K562 (cell line): ENCODE results near the gene PRKD2. TPM values are rescaled to one million over a fixed set of nuclear protein-coding genes. Genes with fewer than 3 reads are reported as not detected.

Source experiments
- CLOCK ChIP-seq: fragments of 250-450 bp; sonication (Bioruptor Pico); IDR thresholded peaks from 2 replicates; pipeline ENCODE4 v1.4.0; 2020; ENCODE audit warnings: mild to moderate bottlenecking, moderate library complexity, borderline replicate concordance
- DACH1 ChIP-seq: fragments of 450-650 bp; IDR thresholded peaks from 2 replicates; pipeline ENCODE4 v1.6.1; 2018; ENCODE audit not compliant: partially characterized antibody
- FOSL1 ChIP-seq: fragments of 200-800 bp; sonication (Bioruptor generic); conservative IDR thresholded peaks from 2 replicates; pipeline ENCODE4 v1.6.1; 2016; ENCODE audit warnings: missing genetic modification characterization, missing compliant biosample characterization
- HCFC1 ChIP-seq: IDR thresholded peaks from 2 replicates; pipeline ENCODE4 v1.6.1; 2012; ENCODE audit warnings: low read depth, low read length, improper control_type of control experiment
- MAFF ChIP-seq: IDR thresholded peaks from 2 replicates; pipeline ENCODE4 v1.6.1; 2012; ENCODE audit warnings: low read length, improper control_type of control experiment
- MBD1 ChIP-seq: fragments of 250-450 bp; sonication (Bioruptor Pico); IDR thresholded peaks from 2 replicates; pipeline ENCODE4 v1.8.0; 2022; ENCODE audit warnings: inconsistent platforms
- RBBP5 ChIP-seq: fragments of 200-600 bp; sonication (generic); IDR thresholded peaks from 2 replicates; pipeline ENCODE4 v1.6.1; 2012; ENCODE audit warnings: borderline replicate concordance, mild to moderate bottlenecking, low read length, control low read depth, inconsistent platforms; ENCODE audit not compliant: insufficient read depth, poor library complexity, severe bottlenecking
- SIN3B ChIP-seq: fragments of 450-650 bp; IDR thresholded peaks from 2 replicates; pipeline ENCODE4 v1.6.1; 2017; ENCODE audit warnings: low read depth, mild to moderate bottlenecking, moderate library complexity
- SMAD3 ChIP-seq: fragments of 450-650 bp; formaldehyde crosslinking; conservative IDR thresholded peaks from 2 replicates; pipeline ENCODE4 v1.4.0; 2020; ENCODE audit warnings: mild to moderate bottlenecking
- SMAD4 ChIP-seq: fragments of 250-450 bp; sonication (Bioruptor Pico); conservative IDR thresholded peaks from 2 replicates; pipeline ENCODE4 v1.8.0; 2021; ENCODE audit warnings: inconsistent platforms, mild to moderate bottlenecking, moderate library complexity
- SOX6 ChIP-seq: fragments of 450-650 bp; IDR thresholded peaks from 2 replicates; pipeline ENCODE4 v1.6.1; 2014; ENCODE audit warnings: mild to moderate bottlenecking
- TCF3 ChIP-seq: sonication (generic); formaldehyde crosslinking; IDR thresholded peaks from 2 replicates; pipeline ENCODE4 v1.4.0; 2020; ENCODE audit warnings: mild to moderate bottlenecking, missing genetic modification reagents
- YY1 ChIP-seq, 3 experiments: IDR thresholded peaks; 2 replicates each; pipeline ENCODE4 v1.6.1; 2011; ENCODE audit warnings: low read length in 2 of 3, mild to moderate bottlenecking in 2 of 3, moderate library complexity in 2 of 3, borderline replicate concordance in 1 of 3, control low read depth in 1 of 3, low read depth in 1 of 3; ENCODE audit not compliant: insufficient read depth in 3 of 3, insufficient replicate concordance in 2 of 3, control insufficient read depth in 1 of 3, insufficient read length in 1 of 3; ENCODE audit errors: extremely low read depth in 1 of 3
- ZBTB26 ChIP-seq: fragments of 450-650 bp; formaldehyde crosslinking; IDR thresholded peaks from 2 replicates; pipeline ENCODE4 v1.4.0; 2022; ENCODE audit warnings: missing genetic modification characterization
- ZBTB5 ChIP-seq: fragments of 450-650 bp; IDR thresholded peaks from 2 replicates; pipeline ENCODE4 v1.6.1; 2017; ENCODE audit warnings: antibody characterized with exemption
- ZNF655 ChIP-seq: fragments of 250-450 bp; sonication (Bioruptor Pico); IDR thresholded peaks from 2 replicates; pipeline ENCODE4 v1.5.0; 2021
- ZNF766 ChIP-seq: fragments of 200-800 bp; sonication (Bioruptor generic); conservative IDR thresholded peaks from 2 replicates; pipeline ENCODE4 v1.6.1; 2016; ENCODE audit warnings: missing genetic modification characterization, missing compliant biosample characterization
- polyA plus RNA-seq, 8 experiments: library from polyadenylated mRNA; depleted of rRNA in 4 of 8; stranded (reverse) in 5 of 8; unstranded in 3 of 8; fragments of >200 nt; fragmentation: Nextera tagmentation in 2 of 8; fragmentation: Illumina TruSeq in 1 of 8; extraction: Ambion mirVana in 2 of 8; extraction: Trizol in 1 of 8; gene quantifications; 2 replicates each; pipeline versions ENCODE4 v1.2.1 to v1.2.3, GENCODE V29; 2011 to 2014; ENCODE audit warnings: inconsistent platforms in 1 of 8, missing spikeins in 1 of 8
- total RNA-seq, 7 experiments: library from RNA; depleted of rRNA in 6 of 7; stranded (reverse); fragments of >200 nt in 6 of 7; fragmentation: Illumina TruSeq in 2 of 7; extraction: Trizol in 2 of 7; gene quantifications; 2 replicates each; pipeline versions ENCODE4 v1.2.1 to v1.2.3, GENCODE V29; 2011 to 2021; ENCODE audit warnings: low replicate concordance in 1 of 7

PRKD2 gene
- total and polyA plus RNA-seq, 9 of the 15 experiments (the other 6 are each of a cell fraction or from before 2014, with no cell fraction given) = 1.8 to 60.0 (median 15.0) TPM

- TF ChIP-seq ZNF766 = peak; percentile 60; the same call in 1 of the 2 replicates
- TF ChIP-seq SMAD4 (CRISPR knock-in tag) = no peak
- TF ChIP-seq CLOCK = no peak
- TF ChIP-seq SMAD3 (CRISPR knock-in tag) = no peak
- no peak for TF ChIP-seq ZBTB5
- TF ChIP-seq SOX6 = no peak
- no peak for TF ChIP-seq ZNF655 (CRISPR knock-in tag)
- TF ChIP-seq TCF3 (CRISPR knock-in tag) = no peak
- peak; percentile 88 for TF ChIP-seq RBBP5
- TF ChIP-seq HCFC1 = peak; percentile 19; the same call in 1 of the 2 replicates
- TF ChIP-seq YY1 (IDR thresholded peaks at IDR 0.05; ENCODE audit: borderline replicate concordance in 1 of 3, control insufficient read depth in 1 of 3, extremely low read depth in 1 of 3, insufficient read depth in 3 of 3, insufficient read length in 1 of 3, insufficient replicate concordance in 2 of 3, low read depth in 1 of 3, low read length in 2 of 3) = peak; percentile 65 to 94 (median 90)
- TF ChIP-seq SIN3B = peak; percentile 59; the same call in 1 of the 2 replicates
- no peak for TF ChIP-seq MAFF
- TF ChIP-seq FOSL1 = 0 out of 2 replicates have a peak, but pooled peaks have one; percentile 31
- peak; percentile 24 for TF ChIP-seq DACH1
- no peak for TF ChIP-seq MBD1
- TF ChIP-seq ZBTB26 (CRISPR knock-in tag) = no peak
These were observed 28.8 kb upstream of the PRKD2 start, which contains the start of gene FKRP (continued) for GRCh38 chr19:46745521-46746280.
